Right lobe of liver (tissue), 6 donors: ENCODE measurements around the gene ATXN1. TPM values are rescaled to one million over a fixed set of nuclear protein-coding genes. Genes with fewer than 3 reads are reported as not detected.
"Not testable (repeated sequence)": the region's sequence is repeated elsewhere in the genome, so short reads cannot be mapped to it uniquely, and the experiment has no call there.

Experiments used
- ATAC-seq, 4 donors: fragments of 200-7000 bp; cut with Tn5 transposase; one replicate each; pipeline ENCODE4 v1.9.1; 2020; ENCODE audit warnings: mild to moderate bottlenecking in 4 of 4, moderate library complexity in 4 of 4
- DNase-seq, 3 donors: peaks; one replicate each; pipeline ENCODE4 v3.0.0-alpha.2; 2020
- H3K27ac ChIP-seq, 3 donors: fragments of 200-600 bp; one replicate each; pipeline ENCODE4 v1.8.0; 2022
- H3K27me3 ChIP-seq, 2 donors: fragments of 200-600 bp; one replicate each; pipeline ENCODE4 v1.8.0; 2022
- H3K36me3 ChIP-seq, 4 donors: fragments of 200-600 bp; sonication (generic) in 1 of 4; one replicate each; pipeline versions ENCODE4 v1.5.1 to v1.8.0; 2017 to 2022; ENCODE audit warnings: control low read depth in 1 of 4
- H3K4me1 ChIP-seq, 4 donors: fragments of 200-600 bp; sonication (generic) in 1 of 4; one replicate each; pipeline versions ENCODE4 v1.5.1 to v1.8.0; 2017 to 2022; ENCODE audit warnings: control low read depth in 1 of 4
- H3K4me3 ChIP-seq, 3 donors: fragments of 200-600 bp; one replicate each; pipeline ENCODE4 v1.8.0; 2022
- H3K9me3 ChIP-seq, 4 donors: fragments of 200-600 bp; sonication (generic) in 1 of 4; one replicate each; pipeline versions ENCODE4 v1.5.1 to v1.8.0; 2017 to 2022; ENCODE audit warnings: control low read depth in 1 of 4
- CTCF ChIP-seq, 4 donors: fragments of 200-600 bp in 3 of 4; fragments of 450-650 bp in 1 of 4; IDR thresholded peaks; one replicate each; pipeline versions ENCODE4 v1.5.1 to v1.8.0; 2016 to 2022; ENCODE audit warnings: antibody characterized with exemption in 4 of 4, mild to moderate bottlenecking in 2 of 4
- POLR2A ChIP-seq: fragments of 450-650 bp; IDR thresholded peaks from one replicate; pipeline ENCODE4 v1.6.1; 2017; ENCODE audit warnings: antibody characterized with exemption, mild to moderate bottlenecking
- WGBS: methylation state at CpG from one replicate; pipeline ENCODE4 v1.1.6; 2018; ENCODE audit warnings: low coverage, low lambda C conversion rate; ENCODE audit not compliant: insufficient coverage; ENCODE audit errors: missing lambda C conversion rate; 5-methylcytosine and 5-hydroxymethylcytosine counted together
- intact Hi-C, 2 donors: fragments of 100-400 bp; cut with DNase I; formaldehyde crosslinking; loops; one replicate each; pipeline versions ENCODE4 v1.11.2 to v1.14.1; 2022
- total RNA-seq, 6 experiments: library from RNA; depleted of rRNA in 2 of 6; stranded (reverse); fragments of >200 nt in 2 of 6; fragmentation: NEBNext Ultra II Directional in 3 of 6; extraction: Animal tissue kit (Norgen Biotek cat#: 25700) in 3 of 6; gene quantifications; one replicate each; pipeline versions ENCODE4 v1.1.0 to v1.2.4, GENCODE V29; 2016 to 2023
- donor health status: DM: no; HTN: yes; CAD: no.
- donor health status: DM: no; HTN: no; CAD: no.
- donor health status: DM: no; HTN: no; CAD: no.
- donor health status: DM: no; HTN: yes; CAD: no.
- donor health status: DM: no; HTN: yes; CAD: no.

ATXN1 gene
- total RNA-seq, 6 experiments from 2014 or later = 23.2 to 28.7 (median 25.0) TPM

DNA sequence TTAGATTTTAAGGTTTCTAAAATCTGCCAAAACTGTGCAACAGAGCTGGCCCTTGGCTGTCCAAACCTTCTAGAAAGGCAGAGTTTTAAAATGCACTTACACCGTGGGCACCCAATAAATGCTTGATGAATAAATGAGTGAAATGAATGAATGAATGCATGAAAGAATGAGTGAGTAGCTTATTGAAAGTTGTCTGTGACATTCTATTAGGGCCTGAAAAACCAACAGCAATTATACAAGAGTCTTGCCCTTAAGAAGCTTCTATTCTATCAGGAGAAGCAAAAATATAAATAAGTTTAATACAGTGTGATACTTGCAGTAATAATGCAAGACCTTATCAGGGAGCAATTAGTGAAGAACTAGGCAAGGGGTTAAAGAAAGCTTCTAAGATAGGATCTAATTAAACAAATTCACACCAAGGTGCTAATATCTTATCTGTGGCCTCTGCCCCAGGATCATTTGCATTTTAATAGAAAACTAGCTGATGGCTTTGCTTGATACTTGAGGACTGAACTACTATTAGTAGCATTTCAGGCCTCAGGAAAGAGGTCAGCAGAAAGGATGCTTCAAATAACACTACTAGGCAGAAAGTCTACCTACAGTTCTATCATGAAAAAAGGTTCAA is 292.2 kb downstream of the ATXN1 start:
- Histone ChIP-seq H3K9me3 (no peaks in the 10 kb centered on the region), H3K27me3 (no peaks in the 10 kb centered on the region), H3K4me1 (peaks cover 0 to 13% (median 0%) of the 10 kb centered on the region in 4 donors), H3K36me3 (no peaks in the 10 kb centered on the region), H3K4me3 (no peak overlapping the region), H3K27ac (no peak overlapping the region)
- 100% methylated on average over 1 of the region's 1 CpG for WGBS
- TF ChIP-seq POLR2A = no peak
- TF ChIP-seq CTCF (IDR thresholded peaks at IDR 0.05) = no peak
- ATAC-seq (no peak), DNase-seq (no peak)
- intact Hi-C loops = no loop called here

- Histone ChIP-seq H3K27ac (no peak overlapping the region), H3K9me3 (no peaks in the 10 kb centered on the region), H3K36me3 (no peaks in the 10 kb centered on the region), H3K4me1 (no peaks in the 10 kb centered on the region), H3K27me3 (no peaks in the 10 kb centered on the region), H3K4me3 (no peak overlapping the region)
- intact Hi-C loops = no loop called here
- 93% methylated on average over 11 of the region's 13 CpGs for WGBS
- no peak for ATAC-seq
- no peak for TF ChIP-seq CTCF (IDR thresholded peaks at IDR 0.05)
- no peak for TF ChIP-seq POLR2A
- no peak for DNase-seq
Measured at GRCh38 chr6:16466800-16467553, 294.3 kb downstream of the ATXN1 start.

GRCh38 chr6:16464045-16464444 is 297.2 kb downstream of the ATXN1 start:
- H3K36me3 ChIP-seq = no peaks in the 10 kb centered on the region
- H3K4me1 ChIP-seq = no peaks in the 10 kb centered on the region
- no peak overlapping the region for H3K4me3 ChIP-seq
- no peaks in the 10 kb centered on the region for H3K9me3 ChIP-seq
- H3K27ac ChIP-seq = no peak overlapping the region
- no peaks in the 10 kb centered on the region for H3K27me3 ChIP-seq
- no peak for ATAC-seq
- no peak for DNase-seq
- TF ChIP-seq CTCF (IDR thresholded peaks at IDR 0.05) (no peak), POLR2A (no peak)
- 96% methylated on average over 3 of the region's 3 CpGs for WGBS
- intact Hi-C loops = no loop called here

- intact Hi-C loops, H3K4me1 ChIP-seq, H3K4me3 ChIP-seq, H3K9me3 ChIP-seq, H3K36me3 ChIP-seq, DNase-seq, ATAC-seq, H3K27me3 ChIP-seq, H3K27ac ChIP-seq: not testable (repeated sequence)
- 96% methylated on average over 3 of the region's 4 CpGs for WGBS
Measured at GRCh38 chr6:16463246-16463645, 298.0 kb downstream of the ATXN1 start.

- intact Hi-C loops = no loop called here
- TF ChIP-seq CTCF (IDR thresholded peaks at IDR 0.05) (no peak), POLR2A (no peak)
- H3K4me3 ChIP-seq = no peak overlapping the region
- no peak for DNase-seq
- H3K36me3 ChIP-seq = no peaks in the 10 kb centered on the region
- H3K9me3 ChIP-seq = no peaks in the 10 kb centered on the region
- no peaks in the 10 kb centered on the region for H3K27me3 ChIP-seq
- H3K27ac ChIP-seq = no peak overlapping the region
- no peak for ATAC-seq
- no peaks in the 10 kb centered on the region for H3K4me1 ChIP-seq
- 80% methylated on average over 4 of the region's 6 CpGs for WGBS
Measured at GRCh38 chr6:16461491-16461890, 299.8 kb downstream of the ATXN1 start.

DNA sequence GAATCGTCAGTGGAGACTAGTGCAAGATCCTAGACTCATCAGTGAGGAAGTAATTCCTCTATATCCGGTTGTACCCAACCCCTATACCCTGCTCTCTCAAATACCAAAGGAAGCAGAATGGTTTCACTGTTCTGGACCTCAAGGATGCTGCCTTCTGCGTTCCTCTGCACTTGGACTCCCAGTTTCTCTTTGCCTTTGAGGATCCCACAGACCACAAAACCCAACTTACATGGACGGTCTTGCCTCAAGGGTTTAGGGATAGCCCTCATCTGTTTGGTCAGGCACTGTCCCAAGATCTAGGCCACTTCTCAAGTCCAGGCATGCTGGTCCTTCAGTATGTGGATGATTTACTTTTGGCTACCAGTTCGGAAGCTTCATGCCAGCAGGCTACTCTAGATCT is 301.8 kb downstream of the ATXN1 start:
- H3K9me3 ChIP-seq, H3K4me3 ChIP-seq, H3K4me1 ChIP-seq, intact Hi-C loops, ATAC-seq, H3K27ac ChIP-seq, DNase-seq, H3K36me3 ChIP-seq, H3K27me3 ChIP-seq: not testable (repeated sequence)
- 85% methylated on average over 5 of the region's 5 CpGs for WGBS
